ENCODE measurements around the gene GRIK4.

Gene GRIK4

DNA sequence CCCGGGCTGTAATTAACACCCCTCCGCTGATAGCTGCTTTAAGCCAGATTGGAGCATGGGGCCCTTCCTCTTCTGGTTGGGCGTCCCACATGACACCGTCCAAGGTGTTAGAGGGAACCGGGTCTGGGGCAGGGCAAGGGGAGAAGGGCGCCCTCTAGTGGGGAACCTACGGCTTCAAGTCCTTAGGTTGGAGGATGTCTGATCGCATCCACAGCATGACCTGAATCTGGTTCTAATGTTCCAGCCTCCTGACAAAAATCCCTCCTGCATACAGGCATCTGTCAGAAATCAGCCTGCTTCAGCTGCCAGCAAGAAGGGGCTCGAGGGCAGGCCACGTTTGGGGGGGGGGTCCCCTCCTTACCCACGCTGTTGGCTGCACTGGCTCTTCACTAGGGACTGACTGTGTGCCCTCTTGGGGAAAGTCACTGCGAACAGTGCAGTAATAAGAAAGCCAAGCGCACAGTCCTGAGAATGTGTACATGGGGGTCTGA lies 418.2 kb downstream of the GRIK4 start:
- DNase-seq: no peak

DNA sequence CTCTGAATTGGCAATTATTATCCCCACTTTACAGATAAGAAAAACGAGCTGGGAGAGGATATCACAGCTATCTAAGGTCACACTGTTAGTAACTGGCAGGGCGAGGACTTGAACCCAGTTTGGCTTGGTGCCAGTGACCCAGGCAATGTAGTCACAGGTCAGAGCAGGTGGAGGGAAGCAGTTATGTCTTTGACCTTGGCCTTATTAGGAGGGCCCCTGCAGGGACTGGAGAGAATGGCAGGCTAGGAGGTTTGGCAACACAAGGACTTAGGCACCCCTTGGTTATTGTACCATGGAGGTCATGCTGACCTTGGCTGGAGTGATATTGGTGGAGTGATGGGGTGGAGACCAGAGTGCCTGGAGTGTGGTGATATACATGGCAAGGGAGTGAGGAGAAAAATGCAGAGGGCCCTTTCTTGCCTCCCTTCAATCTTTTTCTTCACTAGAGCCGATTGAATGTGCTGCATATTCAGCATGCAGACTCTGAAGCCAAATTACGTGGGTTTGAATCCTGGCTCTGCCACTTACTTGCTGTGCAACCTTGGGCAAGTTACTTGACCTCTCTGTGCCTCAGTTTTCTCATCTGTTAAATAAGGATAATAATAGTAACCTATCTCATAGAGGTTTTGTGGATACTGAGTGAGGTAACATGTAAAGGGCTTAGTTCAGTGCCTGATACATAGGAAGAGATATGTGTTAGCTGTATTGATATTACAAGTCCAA lies 419.7 kb downstream of the GRIK4 start:
- DNase-seq: no peak

DNA sequence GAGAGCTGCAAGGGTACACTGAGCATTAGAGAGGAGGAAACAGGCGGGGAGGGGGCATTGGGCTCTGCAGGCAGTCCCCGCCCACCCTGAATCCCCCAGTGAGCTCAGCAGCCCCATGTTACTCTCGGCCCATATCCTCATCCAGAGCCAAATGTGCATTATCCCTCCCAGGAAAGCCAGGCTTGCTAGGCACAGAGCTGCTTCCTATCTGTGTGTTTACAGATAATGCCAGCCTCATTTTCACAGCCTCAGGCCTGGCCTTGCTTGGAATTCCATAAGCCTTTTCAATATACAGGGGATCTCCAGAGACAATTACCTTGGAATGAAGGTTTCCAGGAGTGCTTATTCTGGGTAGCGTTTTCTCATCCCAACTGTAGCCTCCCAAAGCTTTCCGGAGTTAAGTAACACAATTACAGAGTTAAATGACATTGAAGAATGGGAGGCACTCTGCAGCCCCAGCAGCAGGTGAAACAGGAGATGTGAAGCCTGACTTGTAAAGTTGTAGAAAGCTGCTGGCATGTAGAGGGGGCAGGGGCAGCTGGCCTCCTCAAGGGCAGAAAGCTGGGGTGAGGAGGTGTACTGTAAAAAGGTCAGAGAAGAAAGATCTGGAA lies 420.9 kb downstream of the GRIK4 start:
- no peak for DNase-seq

DNA sequence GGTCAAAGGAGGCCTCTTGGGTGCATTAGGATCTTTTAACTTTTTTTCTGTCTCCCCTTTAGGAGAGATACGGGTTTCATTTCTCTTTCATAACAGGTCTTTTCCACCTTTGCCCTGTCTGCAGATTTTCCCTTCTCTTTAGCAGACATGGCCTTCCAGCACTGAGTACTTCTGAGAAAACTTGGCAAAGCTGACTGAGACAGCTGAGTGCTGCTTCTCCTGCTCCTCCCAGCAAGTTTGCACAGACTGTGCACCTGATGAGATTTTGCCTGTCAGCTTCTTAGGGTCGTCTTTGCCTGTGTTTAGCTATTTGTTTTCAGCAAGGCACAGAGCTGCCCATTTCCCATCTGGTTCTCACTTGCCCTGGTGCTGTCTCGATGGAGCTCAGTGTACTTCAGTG lies 424.8 kb downstream of the GRIK4 start:
- no peak for DNase-seq

DNA sequence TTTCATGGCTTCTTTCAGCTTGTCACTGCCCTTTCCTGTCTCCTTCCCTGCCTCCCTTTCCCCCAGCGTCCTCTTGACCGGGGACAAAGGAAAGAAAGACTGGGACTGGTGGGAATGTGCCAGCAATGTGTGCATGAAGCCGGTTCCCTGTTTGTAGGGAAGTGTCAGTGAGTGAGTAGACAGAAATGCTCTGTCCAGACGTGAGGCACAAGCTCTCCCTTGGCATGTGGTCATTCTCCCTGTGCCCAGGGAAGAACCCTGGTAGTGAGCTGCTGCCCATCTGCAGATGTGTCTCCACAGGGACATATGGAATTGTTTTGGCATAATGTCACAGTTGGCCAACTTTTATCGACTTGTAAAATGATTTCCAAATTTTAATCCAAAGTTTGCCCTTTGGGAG lies 426.0 kb downstream of the GRIK4 start:
- DNase-seq: no peak

DNA sequence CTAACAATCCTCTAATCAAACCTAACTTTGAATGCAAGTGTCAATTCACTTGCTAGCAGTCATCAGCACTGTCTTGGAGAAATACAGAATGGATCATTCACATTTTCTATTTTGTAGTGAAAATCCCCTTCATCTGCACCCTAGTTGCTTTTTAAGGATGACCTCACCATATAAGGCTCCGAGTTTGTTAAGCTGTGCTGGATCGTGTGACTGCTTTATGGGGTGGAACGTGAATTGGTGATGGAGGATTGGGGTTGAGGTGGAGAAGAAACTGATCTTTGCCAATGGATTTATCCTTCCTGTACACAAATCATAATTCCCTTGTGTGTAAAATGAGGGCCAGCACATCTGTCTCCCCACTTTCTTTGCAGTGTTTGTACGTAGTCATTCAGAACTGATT lies 426.7 kb downstream of the GRIK4 start:
- no peak for DNase-seq

DNA sequence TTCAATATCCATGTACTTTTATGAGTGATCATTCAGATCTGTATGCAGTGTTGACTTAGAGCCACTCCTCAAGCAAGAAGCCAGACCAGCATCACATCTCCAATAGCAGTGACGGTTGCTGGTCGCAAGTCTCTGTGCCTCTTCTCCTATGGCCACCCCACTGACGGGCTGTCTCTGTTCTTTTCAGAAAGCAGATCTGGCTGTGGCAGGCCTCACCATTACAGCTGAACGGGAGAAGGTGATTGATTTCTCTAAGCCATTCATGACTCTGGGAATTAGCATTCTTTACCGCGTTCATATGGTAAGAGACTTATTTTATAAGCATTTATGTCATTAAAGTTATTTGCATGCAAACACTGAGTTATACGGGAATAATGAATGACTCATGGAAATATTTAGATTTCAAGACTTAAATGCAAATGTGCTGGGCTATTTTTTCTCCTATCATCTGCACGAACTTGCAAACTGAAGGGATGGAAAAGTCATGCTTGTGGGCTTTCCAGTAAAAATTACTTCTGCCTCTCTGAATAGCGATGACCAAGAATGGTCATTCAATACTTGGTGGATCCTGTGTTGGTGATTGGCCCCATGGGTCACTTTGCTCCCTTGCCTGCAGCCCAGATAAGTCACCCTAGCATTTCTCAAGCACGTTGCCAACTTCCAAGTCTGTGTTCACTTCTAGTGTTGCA lies 428.8 kb downstream of the GRIK4 start:
- DNase-seq: no peak

DNA sequence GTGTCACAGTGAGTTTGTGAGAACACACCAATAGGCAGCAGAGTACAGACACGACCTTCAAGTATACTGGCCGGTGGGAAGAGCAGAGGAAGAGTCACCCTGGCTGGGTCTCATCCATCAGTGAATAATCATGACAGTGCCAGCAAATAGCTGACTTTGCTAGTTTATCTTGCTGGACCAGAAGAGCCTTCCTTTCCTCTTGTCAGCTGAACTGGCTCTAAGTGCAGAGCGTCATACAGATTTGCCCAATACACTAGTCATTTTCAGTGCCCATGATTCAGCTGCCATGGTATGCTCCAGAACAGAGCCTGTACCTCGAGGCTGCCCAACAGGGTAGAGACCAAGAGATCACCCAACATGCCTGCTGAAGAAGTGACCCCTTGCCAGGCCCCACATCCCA lies 429.5 kb downstream of the GRIK4 start:
- DNase-seq: no peak

DNA sequence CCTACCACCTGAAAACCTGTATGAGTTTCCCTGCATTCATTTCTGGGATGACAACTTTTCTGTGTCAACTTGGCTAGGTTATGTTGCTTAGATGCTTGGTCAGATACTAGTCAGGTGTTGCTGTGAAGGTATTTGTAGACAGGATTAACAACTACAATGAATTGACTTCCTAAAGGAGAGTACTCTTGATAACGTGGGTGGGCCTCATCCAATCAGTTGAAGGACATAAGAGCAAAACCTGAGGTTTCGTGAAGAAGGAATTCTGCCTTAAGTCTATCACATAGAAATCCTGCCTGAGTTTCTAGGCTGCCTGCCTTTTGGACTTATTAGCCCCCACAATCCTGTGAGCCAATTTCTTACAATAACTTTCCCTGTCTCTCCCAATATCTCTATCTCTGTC lies 431.2 kb downstream of the GRIK4 start:
- DNase-seq: no peak

DNA sequence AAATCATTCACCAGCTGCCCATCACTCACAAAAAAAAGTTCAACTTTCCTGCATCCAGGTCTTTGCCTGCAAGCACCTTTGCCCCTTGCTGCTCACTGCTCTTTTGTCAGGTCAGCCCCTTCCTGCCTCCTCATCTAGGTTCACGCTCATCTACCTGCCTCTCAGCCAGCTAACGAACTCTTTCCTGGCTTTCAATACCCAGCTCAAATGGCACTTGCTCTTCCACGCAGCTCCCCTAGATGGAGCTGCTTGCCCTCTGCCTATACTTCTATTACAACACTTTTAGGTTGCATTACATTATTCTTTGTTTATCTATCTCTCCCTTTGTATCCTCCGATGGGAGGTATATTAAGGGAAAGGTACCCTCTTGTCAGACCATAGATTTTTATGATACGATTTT lies 433.5 kb downstream of the GRIK4 start:
- DNase-seq: no peak

DNA sequence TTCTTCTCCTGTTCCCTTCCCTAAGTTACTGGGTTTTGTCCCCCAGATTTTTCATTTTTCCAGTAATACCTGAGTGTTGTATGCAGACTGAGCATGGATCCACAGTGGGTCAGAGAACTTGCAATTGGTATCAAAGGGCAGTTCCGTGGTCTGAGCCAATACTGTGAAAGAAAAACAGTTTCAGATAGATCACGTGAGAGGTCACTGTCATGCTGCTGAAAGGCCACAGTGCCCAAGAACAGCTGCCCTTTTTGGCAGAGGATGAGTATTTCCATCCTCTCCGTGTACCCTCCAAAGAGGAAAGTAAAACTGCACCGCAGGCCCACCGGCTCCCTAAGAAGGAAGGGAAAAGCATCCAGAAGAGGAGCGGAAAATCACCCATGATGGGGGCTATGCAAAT lies 439.3 kb downstream of the GRIK4 start:
- DNase-seq: no peak

DNA sequence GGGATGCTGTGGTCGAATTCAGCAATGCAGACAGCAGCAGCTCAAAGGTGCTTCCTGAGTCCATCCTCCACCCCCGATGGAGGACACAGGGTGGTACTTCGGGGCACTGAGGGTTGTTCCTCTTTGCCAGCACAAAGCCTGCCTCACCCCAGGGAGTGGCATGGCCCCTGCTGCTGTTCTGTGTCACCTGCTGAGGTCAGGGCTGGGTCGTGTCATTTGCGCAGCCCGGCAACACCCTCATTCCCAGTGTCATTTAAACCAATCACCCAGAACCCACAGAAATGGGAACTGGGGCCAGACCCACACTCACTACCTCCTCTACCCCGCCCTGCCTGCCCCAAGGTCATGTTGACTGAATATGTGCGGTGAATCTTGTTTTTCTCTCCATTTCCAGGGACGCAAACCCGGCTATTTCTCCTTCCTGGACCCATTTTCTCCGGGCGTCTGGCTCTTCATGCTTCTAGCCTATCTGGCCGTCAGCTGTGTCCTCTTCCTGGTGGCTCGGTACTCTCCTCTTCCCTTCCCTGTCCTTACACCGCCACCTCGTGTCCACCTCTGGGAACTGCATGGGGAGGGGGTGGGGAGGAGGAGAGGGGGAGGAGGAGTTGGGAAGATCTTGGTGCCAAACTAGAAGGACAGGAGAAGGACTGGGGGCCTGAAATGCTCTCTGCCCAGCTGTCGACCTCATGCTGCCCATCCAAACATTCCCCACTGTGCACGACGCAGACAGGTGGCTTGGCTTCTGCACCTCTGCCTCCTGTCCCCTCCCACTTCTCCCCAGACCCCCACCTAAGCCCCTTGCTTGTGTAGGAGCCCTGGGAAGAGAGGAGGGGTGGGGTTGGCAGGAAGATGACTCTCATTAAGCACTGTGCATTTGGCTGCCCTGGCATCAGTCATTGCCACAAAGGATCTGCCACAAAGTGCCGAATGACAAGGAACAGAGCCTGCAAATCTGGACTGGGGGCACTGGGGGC lies 441.2 kb downstream of the GRIK4 start:
- peak; percentile 83 for DNase-seq

DNA sequence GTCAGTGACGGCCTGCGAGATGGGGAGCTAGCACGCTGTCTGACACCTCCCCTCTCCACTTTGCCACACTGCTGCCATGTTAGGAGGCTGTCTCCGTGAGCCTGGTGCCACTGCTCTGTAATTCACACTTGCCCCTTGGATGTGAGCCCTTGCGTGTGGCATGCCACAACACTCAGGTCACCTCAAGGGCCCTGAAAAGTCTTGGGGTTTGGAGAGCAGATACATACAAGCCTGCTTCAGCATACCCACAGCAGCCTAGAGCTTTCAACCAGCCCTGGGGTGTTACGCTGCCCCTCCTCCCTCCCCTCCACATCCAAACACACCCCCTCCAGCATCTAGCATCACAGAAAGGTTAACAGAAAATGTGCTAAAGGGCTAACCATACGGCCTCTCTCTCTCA lies 442.8 kb downstream of the GRIK4 start:
- DNase-seq: no peak

DNA sequence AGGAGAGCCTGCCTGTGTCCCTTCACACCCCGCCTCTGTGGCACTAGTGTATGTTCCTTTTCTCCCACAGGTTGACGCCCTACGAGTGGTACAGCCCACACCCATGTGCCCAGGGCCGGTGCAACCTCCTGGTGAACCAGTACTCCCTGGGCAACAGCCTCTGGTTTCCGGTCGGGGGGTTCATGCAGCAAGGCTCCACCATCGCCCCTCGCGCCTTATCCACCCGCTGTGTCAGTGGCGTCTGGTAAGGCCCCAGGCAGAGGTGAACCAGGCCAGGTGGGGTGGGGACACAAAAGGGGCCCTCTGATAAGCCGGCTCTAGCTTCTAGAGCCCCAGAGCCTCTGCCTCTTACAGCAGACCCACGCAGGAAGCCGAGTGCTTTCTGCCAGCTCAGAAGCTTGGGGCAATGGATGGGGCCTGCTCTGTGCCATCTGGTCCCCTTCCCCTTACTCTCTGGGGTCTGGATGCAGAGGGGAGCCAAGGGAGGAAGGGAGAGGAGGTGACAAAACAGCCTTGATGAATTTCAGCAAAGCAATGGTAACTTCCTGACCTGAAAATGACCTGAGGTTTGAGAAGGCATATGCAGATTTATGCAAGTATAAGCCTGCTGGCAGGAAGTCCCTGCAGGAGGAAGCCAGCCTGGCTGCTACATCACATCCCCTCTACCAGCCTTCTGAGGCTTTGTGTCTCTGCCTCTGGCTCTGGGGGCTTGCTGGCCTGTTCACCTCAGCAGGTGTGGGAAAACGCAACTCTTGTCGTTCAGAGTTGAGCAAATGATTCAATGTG lies 445.4 kb downstream of the GRIK4 start:
- DNase-seq: no peak

DNA sequence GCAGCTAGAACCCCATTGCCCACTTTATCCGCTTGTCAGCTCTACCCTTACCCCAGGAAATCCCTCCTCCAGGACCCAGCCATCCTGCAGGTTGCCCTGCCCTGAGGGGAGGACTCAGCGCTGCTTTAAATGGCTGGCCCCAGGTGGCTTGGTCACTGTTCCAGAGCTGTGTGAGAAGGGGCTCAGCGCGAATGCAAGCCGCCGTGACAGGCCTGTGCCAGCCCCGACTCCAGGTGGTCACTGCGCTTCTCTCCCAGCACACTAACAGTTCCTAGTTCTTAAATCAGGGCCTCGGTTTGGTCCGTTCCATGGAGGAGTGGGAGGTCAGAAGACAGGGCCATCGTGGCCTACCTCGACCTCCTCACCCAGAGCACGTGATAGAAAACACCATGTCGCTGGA lies 446.6 kb downstream of the GRIK4 start:
- no peak for DNase-seq

DNA sequence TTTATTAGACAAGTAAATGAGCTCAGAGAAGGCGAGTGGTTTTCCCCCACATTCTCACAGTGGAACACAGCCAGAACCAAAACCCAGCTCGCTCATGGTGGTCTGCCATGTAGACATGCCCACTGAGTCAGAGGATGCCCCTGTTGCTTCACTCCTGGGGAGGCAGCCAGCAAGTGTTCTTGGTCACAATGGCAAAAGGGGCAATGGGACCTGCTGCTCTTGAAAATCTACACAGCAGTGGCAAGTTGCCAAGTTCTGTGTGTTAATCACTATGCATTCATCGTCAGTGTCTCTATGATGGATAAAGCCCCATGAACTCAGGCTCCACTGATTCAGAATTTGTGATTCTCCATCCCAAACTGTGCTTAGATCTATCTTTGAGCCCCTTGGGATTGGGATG lies 447.6 kb downstream of the GRIK4 start:
- no peak for DNase-seq

DNA sequence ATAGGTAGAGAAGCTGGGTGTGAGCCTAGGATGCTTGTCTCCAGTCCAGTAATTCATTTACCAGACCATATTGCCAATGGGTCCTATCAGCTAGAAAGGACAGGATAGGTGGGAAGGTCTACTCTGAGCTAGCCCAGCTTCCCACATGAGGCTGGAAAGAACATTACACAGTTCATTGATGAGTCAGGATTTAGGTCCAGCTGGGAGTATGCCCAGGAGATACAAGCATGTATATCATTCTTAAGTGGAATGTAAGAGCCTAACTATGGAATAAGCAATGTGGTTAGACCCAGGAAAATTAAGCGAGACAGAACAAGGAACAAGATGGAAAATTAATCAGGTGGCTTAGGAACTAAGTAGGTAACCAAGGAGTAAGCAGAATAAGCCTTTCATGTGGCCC lies 453.3 kb downstream of the GRIK4 start:
- no peak for DNase-seq

DNA sequence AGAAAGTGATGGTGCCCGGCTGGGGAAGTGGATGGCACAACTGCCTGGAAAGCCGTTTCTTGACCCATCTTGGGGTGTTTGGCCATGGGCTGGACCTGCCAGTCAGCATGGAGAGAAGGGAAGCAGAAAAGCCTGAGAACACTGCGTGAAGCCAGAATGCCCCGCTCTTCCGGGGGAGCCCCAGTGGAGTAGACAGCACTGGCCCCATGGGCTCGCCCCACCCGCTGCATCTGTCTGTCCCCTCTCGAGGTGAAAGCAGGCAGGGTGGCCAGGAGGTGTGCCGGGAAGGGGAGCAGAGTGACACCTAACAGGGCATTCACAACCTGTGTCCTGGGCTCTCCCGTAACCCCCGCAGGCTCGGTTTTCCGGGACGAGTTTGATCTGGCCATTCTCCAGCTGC lies 455.3 kb downstream of the GRIK4 start:
- DNase-seq: no peak

DNA sequence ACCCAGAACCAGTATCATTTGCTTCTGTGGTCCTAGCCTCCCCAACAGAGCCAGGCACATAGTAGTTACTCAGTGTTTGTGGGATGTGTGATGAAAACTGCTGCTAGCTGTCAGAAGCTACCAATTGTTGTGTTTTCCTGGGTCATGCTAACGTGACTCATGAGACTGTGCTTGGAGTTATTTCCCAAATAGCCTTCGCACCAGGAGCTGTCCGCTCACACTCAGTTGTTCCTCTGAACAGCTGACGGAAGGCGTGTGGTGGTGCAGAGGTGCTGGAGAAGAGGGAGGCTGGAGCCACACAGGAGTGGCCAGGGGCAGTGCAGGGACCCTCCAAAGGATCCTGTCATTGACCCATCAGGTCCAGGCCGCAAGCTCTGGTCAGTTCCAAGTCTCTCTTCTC lies 458.4 kb downstream of the GRIK4 start:
- no peak for DNase-seq

DNA sequence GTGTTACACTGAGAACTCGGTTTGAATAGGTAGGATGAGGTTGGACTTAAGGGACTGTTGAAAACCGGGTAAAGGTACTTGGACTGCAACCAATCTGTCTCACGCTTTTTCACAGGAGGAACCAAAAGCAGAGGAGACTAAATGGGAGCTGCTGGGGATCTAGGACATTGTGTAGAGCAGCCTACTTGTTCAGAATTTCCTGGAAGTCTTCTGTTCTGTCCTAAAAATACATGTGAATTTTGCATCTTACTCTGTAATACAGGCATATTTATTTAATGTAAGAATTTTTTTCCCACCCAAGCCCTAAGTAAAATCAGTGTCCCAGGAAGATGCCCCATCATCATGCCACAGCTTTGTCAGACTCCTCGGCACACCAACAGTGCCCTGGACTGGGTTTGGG lies 460.3 kb downstream of the GRIK4 start:
- no peak for DNase-seq

DNA sequence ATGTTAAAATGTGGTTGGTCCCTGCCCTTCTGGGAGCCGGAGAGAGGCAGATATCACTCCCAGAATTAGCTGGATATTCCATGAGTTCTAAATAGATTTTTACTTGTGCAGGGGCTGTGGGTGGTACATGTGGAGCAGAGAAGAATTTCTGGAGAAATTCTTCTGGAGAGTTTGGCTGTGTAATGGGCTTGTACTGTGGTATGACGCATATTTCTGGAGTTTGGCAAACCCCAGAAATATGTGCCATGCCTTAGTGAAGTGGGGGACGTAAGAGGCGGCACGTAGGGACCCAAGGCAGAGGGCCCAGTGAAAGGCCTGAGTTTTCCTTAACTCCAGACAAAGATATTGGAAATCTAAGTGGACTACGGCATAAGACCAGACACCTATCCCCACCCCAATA lies 461.1 kb downstream of the GRIK4 start:
- DNase-seq: no peak

DNA sequence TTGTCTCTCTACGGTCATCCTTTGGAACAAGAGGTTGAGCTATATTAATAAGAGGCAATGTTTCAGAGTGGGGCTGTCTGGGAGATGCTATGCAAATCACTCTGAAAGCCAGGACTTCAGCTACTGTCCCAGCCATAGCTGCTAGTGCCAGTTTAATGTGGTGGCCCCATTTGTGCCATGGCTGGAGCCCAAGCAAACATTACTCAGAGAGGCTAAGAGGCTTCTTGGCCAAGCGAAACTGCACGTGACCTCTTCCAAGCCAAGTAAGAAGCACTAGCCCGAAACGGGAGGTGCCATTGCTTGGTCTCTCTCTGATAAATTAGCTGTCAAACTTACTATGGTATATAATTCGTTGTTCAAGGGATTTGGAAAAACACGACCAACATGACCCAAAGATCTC lies 462.0 kb downstream of the GRIK4 start:
- DNase-seq: no peak

Measured in DMS79 (cell line).